GM23338 (cell line): ENCODE measurements around the gene TMPRSS11D.

Source experiments
- CREB1 ChIP-seq: fragments of 250-450 bp; sonication (Bioruptor Pico); IDR thresholded peaks from 2 replicates; pipeline ENCODE4 v1.5.0; 2020; ENCODE audit warnings: low read depth, mild to moderate bottlenecking, moderate library complexity
- ETS1 ChIP-seq: IDR thresholded peaks from 2 replicates; pipeline ENCODE4 v1.6.1; 2016; ENCODE audit warnings: antibody characterized with exemption
- EZH2 ChIP-seq: fragments of 200-600 bp; sonication (generic); IDR thresholded peaks from one replicate; pipeline ENCODE4 v1.8.0; 2017; ENCODE audit warnings: antibody characterized with exemption, mild to moderate bottlenecking, low read depth; ENCODE audit not compliant: unreplicated experiment
- EZH2phosphoT487 ChIP-seq: fragments of 200-600 bp; sonication (generic); IDR thresholded peaks from one replicate; pipeline ENCODE4 v1.8.1; 2018; ENCODE audit warnings: antibody characterized with exemption; ENCODE audit not compliant: unreplicated experiment
- JUNB ChIP-seq: IDR thresholded peaks from one replicate; pipeline ENCODE4 v1.6.1; 2016; ENCODE audit warnings: antibody characterized with exemption; ENCODE audit not compliant: unreplicated experiment
- NANOG ChIP-seq: IDR thresholded peaks from 2 replicates; pipeline ENCODE4 v1.6.1; 2016; ENCODE audit warnings: antibody characterized with exemption, borderline replicate concordance
- POLR2AphosphoS5 ChIP-seq: IDR thresholded peaks from 2 replicates; pipeline ENCODE4 v1.6.1; 2016; ENCODE audit warnings: antibody characterized with exemption, low read depth
- REST ChIP-seq: IDR thresholded peaks from one replicate; pipeline ENCODE4 v1.6.1; 2018; ENCODE audit warnings: antibody characterized with exemption; ENCODE audit not compliant: unreplicated experiment
- STAT1 ChIP-seq: IDR thresholded peaks from one replicate; pipeline ENCODE4 v1.6.1; 2016; ENCODE audit warnings: antibody characterized with exemption; ENCODE audit not compliant: unreplicated experiment
- TF ChIP-seq, protein P1 (sequence below), 2 experiments: fragments of 200-600 bp in 1 of 2; sonication (generic) in 1 of 2; conservative IDR thresholded peaks; 2 replicates each; pipeline versions ENCODE4 v1.5.1 to v1.6.1; 2016 to 2017; ENCODE audit warnings: antibody characterized with exemption in 2 of 2, low read depth in 2 of 2, mild to moderate bottlenecking in 2 of 2, moderate library complexity in 1 of 2

GRCh38 chr4:67915400-67915966 is 31.7 kb upstream of the TMPRSS11D start:
- TF ChIP-seq, protein P1, sequence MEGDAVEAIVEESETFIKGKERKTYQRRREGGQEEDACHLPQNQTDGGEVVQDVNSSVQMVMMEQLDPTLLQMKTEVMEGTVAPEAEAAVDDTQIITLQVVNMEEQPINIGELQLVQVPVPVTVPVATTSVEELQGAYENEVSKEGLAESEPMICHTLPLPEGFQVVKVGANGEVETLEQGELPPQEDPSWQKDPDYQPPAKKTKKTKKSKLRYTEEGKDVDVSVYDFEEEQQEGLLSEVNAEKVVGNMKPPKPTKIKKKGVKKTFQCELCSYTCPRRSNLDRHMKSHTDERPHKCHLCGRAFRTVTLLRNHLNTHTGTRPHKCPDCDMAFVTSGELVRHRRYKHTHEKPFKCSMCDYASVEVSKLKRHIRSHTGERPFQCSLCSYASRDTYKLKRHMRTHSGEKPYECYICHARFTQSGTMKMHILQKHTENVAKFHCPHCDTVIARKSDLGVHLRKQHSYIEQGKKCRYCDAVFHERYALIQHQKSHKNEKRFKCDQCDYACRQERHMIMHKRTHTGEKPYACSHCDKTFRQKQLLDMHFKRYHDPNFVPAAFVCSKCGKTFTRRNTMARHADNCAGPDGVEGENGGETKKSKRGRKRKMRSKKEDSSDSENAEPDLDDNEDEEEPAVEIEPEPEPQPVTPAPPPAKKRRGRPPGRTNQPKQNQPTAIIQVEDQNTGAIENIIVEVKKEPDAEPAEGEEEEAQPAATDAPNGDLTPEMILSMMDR (conservative IDR thresholded peaks at IDR 0.05; ENCODE audit: low read depth in 2 of 2) = no peak
- TF ChIP-seq JUNB = no peak
- TF ChIP-seq CREB1 = no peak
- TF ChIP-seq POLR2AphosphoS5 = no peak
- TF ChIP-seq EZH2 = no peak
- TF ChIP-seq EZH2phosphoT487 = no peak
- no peak for TF ChIP-seq STAT1
- no peak for TF ChIP-seq NANOG
- TF ChIP-seq ETS1 = no peak
- no peak for TF ChIP-seq REST
